HG03342 (cell line): ENCODE data around the gene NKD1.

Source experiments
- ATAC-seq: cut with Tn5 transposase; IDR thresholded peaks from one replicate; pipeline ENCODE4 v1.9.1; 2021; ENCODE audit warnings: mild to moderate bottlenecking, moderate library complexity; ENCODE audit not compliant: unreplicated experiment

The NKD1 gene

DNA sequence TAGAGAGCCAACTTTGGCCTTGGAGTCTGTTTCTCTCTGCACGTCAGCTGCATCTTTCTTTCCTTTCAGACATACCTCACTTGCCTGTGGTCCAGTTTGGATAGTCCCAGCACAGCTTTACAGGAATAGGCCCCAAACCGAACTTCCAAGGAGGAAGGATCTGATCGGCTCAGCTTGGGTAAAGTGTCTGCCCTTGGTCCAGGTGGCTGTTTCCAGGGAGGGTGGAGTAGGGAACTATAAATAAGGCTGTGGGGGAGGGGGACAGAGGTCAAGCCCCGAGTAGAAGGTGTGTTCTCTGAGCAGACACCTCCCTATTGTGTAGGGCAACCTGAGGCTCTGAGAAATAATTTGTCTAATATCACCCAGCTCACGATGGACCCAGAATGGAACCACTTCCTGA is 29.2 kb upstream of the NKD1 start:
- ATAC-seq: no peak

DNA sequence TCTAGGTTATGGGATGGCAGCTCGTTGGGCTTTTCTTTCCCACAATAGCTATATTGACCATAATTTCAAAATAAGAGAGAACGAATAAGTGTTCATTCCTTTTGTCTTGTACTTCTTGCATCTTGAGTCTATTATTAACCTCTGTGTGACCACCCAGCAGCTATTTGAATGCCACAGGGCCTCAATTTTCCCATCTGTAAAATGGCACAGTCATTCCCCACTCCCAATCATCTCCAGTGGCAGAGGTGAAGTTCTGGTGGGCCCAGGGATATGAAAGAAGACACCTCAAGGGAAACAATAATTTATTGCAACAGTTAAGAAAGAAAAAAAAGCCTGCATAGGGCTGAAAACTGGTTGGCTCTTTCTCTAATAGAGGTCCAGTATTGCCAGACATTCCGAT is 28.6 kb upstream of the NKD1 start:
- ATAC-seq: no peak

GRCh38 chr16:50520451-50521245 is 27.5 kb upstream of the NKD1 start:
- ATAC-seq: no peak

DNA sequence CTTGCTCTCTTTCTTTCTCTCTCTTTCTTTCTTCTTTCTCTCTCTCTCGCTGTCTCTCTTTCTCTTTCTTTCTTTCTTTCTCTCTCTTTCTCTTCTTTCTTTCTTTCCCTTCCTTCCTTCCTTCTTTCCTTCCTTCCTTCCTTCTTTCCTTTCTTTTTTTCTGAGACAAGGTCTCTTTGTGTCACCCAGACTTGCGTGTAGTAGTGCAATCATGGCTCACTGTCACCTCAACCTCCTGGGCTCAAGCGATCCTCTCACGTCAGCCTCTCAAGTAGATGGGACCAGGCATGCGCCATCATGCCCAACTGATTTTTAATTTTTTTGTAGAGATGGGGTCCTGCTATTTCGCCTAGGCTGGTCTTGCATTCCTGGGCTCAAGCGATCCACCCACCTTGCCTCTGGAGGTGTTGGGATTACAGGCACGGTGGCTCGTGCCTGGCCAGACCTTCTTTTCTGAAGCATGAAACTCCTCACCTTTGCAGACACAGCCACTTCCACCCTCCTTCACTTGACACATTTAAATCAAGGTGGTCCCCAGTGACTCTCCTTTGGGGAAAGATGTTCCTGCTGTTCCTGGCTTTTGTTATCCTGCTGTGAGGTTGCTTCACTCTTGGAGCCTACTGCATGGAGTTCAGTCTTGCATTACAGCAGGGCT is 26.8 kb upstream of the NKD1 start:
- ATAC-seq: no peak

DNA sequence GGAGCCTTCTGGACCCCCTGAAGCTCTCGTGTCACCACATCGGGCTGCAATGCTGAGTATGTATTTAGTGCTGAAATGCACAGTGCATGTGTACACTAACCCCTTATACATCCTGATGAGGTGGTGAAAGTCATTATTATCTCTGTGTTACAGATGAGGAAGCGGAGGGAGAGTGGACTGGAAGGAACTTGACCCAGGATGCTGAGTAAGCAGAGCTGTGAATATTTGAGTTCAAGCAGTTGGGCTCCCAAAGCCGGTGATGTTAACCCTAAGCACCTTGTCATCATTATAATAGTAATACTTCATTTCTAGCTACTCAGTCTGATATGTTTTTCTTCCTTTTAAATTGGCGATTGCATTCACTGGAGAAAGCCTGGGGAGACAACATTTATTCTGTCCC is 25.9 kb upstream of the NKD1 start:
- no peak for ATAC-seq

- ATAC-seq: no peak
These were observed 24.5 kb upstream of the NKD1 start for GRCh38 chr16:50523710-50524109.

DNA sequence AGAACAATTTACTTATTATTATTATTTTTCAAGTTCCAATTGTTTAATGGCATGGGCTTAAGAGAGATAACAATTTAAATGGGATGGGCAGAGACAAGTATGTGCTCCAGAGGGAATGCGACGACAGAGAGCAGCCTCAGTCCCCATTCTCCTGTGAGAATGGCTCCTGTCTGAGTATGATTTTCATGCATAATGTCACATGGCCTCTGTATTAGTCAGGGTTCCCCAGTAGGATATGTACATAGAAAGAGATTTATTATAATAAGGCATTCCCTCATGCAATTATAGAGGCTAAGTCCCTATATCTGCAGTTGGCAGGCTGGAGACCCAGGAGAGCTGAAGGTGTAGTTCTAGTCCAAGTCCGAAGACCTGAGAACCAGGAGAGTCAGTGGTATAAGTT is 22.9 kb upstream of the NKD1 start:
- ATAC-seq: no peak

DNA sequence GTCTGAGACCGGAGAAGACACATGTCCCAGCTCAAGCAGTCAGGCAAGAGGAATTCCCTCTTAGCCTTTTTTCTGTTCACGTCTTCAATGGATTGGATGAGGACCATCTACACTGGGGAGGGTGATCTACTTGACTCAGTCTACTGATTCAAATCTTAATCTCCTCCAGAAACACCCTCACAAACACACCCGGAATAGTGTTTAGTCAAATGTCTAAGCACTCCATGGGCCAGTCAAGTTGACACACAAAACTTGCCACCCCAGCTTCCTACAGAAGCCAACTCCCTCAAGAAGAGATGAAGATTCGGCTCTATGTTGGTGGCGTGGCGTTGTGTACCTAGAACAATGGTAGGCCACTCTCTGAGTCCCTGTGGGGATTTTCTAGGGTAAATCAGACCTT is 22.5 kb upstream of the NKD1 start:
- no peak for ATAC-seq

GRCh38 chr16:50526249-50526648 is 21.9 kb upstream of the NKD1 start:
- no peak for ATAC-seq

GRCh38 chr16:50526796-50527195 is 21.4 kb upstream of the NKD1 start:
- no peak for ATAC-seq

GRCh38 chr16:50528820-50529219 is 19.4 kb upstream of the NKD1 start:
- no peak for ATAC-seq

GRCh38 chr16:50529334-50529733 is 18.9 kb upstream of the NKD1 start:
- ATAC-seq: no peak

DNA sequence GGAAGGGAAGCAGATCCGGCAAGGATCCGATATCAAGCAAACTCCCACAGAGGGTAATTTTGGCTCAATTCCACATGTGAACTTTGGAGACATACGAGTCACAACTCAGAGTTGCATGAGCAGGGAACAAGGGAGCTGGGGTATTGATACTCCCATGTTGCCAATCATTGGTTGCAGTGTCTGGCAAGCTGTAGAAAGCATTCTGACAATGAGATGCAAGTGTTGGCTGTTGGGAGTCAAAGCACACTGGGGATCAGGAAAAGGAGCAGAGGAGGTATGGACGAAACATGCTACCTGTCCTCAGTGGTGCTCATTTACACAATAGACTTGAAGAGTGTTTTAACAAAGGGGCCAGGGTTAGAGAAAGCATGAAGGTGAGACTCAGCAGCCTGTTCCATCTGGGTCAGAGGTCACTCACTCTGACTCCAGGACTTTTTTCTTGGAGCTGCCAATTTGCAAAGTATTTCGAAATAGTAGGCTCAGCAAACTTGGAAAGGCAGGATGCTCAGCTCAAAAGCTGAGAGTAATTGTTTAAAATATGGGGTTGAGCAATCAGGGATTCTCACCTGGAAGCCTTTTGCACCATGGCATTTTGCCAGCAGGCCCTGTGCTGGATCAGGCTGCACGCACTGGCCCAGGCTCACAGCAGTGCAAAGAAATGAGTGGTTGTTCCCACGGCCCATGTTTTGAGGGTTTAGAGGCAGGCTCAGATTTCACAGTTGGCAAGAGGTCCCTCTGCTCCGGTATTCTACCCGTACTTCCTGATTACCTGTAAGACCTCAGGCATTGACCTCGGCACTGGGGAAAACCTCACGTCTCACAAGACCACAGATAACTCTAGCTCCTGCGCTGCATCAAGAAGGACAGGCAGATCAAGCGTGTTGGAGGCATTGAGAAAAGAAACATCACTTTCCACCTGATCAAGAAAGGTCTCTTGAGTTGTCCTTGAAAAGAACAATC is 17.6 kb upstream of the NKD1 start:
- ATAC-seq: no peak

GRCh38 chr16:50531359-50531758 is 16.8 kb upstream of the NKD1 start:
- no peak for ATAC-seq

DNA sequence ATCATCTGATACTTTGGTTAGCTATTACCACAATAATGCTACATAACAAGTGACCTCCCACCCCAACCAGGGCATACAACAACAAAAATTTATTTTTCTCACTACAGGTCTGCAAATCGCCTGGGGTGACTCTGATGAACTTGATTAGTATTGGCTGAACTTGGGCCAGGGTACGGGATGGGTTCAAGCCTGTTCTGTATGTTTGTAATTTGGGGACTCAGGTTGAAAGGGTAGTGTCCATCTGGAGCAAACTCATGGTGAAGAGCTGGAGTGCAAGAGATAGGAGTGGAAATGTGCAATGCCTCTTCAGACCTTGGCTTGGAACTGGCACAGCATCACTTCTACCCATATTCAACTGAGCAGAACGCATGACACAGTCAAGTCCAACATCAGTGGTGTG is 16.3 kb upstream of the NKD1 start:
- ATAC-seq: no peak

GRCh38 chr16:50532576-50532975 is 15.6 kb upstream of the NKD1 start:
- no peak for ATAC-seq

GRCh38 chr16:50533317-50533716 is 14.9 kb upstream of the NKD1 start:
- no peak for ATAC-seq

DNA sequence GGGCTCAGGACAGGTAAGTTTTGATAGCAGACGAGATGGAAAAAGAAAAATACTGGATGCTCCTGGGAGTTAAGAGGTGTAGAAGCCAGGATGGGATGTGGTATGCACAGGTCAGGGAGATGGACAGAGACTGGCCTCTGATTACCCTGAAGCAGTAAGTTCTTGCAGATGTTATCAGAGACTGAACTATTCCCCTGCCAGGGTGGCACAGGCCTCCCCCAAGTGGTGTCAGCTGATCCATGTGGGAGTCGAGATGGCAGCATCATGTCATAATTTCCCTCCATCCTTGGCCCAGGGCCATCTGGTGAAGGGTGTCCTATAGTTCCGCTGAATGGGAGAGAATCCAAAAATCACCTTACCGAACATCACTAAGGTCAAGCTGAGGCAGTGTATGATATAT is 14.1 kb upstream of the NKD1 start:
- no peak for ATAC-seq

- ATAC-seq: no peak
These were observed 13.6 kb upstream of the NKD1 start for GRCh38 chr16:50534556-50534955.

DNA sequence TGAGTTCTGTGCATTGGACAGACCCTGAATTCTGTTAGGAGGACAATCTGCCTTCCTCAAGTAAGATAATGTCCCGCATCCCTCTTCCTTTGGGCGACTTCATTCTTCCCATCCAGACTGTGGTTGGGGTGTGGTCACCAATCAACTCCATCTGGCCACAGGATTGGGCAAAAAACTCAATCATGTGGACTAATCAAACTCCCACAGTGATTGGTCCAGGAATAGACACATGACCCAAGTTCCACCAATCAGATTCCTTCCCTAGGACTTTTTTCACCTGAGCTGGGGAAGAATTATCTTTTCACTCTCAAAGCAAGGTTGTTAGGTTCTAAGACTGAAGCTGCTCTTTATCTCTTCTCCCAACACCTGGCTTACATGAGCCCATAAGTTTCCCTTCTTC is 13.2 kb upstream of the NKD1 start:
- no peak for ATAC-seq

GRCh38 chr16:50535506-50536257 is 12.5 kb upstream of the NKD1 start:
- no peak for ATAC-seq
